CD4-positive, alpha-beta T cell (primary cell): ENCODE measurements around the gene OIT3. TPM values are rescaled to one million over a fixed set of nuclear protein-coding genes. Genes with fewer than 3 reads are reported as not detected.

Source experiments
- ATAC-seq: fragments of 200-7000 bp; cut with Tn5 transposase; one replicate; pipeline ENCODE4 v1.10.0; 2022; ENCODE audit warnings: mild to moderate bottlenecking; ENCODE audit not compliant: poor library complexity
- CTCF ChIA-PET: fragments of 350-600 bp; sonication (Branson Sonifier 250); formaldehyde crosslinking; loops from one replicate; lab custom pipeline; 2021; ENCODE audit warnings: antibody characterized with exemption, inconsistent platforms; lab: Charles Lee
- POLR2A ChIA-PET: fragments of 350-600 bp; sonication (Branson Sonifier 250); formaldehyde crosslinking; loops from one replicate; lab custom pipeline; 2021; ENCODE audit warnings: antibody characterized with exemption, inconsistent platforms; lab: Charles Lee
- DNase-seq, 14 experiments: peaks; one replicate each; pipeline ENCODE4 v3.0.0-alpha.2; 2013 to 2020; ENCODE audit warnings: mixed read lengths in 2 of 14
- H3K27ac ChIP-seq, 2 donors: one replicate each; pipeline versions ENCODE4 v1.5.1 to v1.7.0; 2013; ENCODE audit warnings: low read length in 2 of 2, low read depth in 1 of 2, mild to moderate bottlenecking in 1 of 2
- H3K27me3 ChIP-seq, 2 experiments: 1 replicate in 1 of 2; 2 replicates in 1 of 2; pipeline versions ENCODE4 v1.6.1 to v1.7.0; 2013; ENCODE audit warnings: low read length in 2 of 2, control low read depth in 1 of 2, mild to moderate bottlenecking in 1 of 2, moderate library complexity in 1 of 2; ENCODE audit not compliant: insufficient read depth in 2 of 2, control insufficient read depth in 1 of 2
- H3K36me3 ChIP-seq: one replicate; pipeline ENCODE4 v1.6.1; 2013; ENCODE audit warnings: low read length, control low read depth; ENCODE audit not compliant: insufficient read depth
- H3K4me1 ChIP-seq: one replicate; pipeline ENCODE4 v1.6.1; 2013; ENCODE audit warnings: low read length, control low read depth; ENCODE audit not compliant: insufficient read depth
- H3K4me3 ChIP-seq: one replicate; pipeline ENCODE4 v1.5.1; 2013; ENCODE audit warnings: mild to moderate bottlenecking, low read length, moderate library complexity
- H3K9me3 ChIP-seq, 2 experiments: 1 replicate in 1 of 2; 2 replicates in 1 of 2; pipeline versions ENCODE4 v1.6.1 to v1.7.0; 2013; ENCODE audit warnings: low read length in 2 of 2, mild to moderate bottlenecking in 2 of 2, control low read depth in 1 of 2, moderate library complexity in 1 of 2; ENCODE audit not compliant: control insufficient read depth in 1 of 2, insufficient read depth in 1 of 2
- H3K27ac Mint-ChIP-seq: one replicate; pipeline ENCODE4 v1.8.0; 2020; ENCODE audit warnings: mixed read lengths
- H3K27me3 Mint-ChIP-seq: one replicate; pipeline ENCODE4 v1.8.0; 2021; ENCODE audit warnings: mixed read lengths
- H3K36me3 Mint-ChIP-seq: one replicate; pipeline ENCODE4 v1.8.0; 2021; ENCODE audit warnings: low read depth, mixed read lengths
- H3K4me1 Mint-ChIP-seq: one replicate; pipeline ENCODE4 v1.8.0; 2021; ENCODE audit warnings: low read depth, mixed read lengths
- H3K4me3 Mint-ChIP-seq: one replicate; pipeline ENCODE4 v1.8.0; 2020; ENCODE audit warnings: mild to moderate bottlenecking, mixed read lengths
- H3K9me3 Mint-ChIP-seq: one replicate; pipeline ENCODE4 v1.8.0; 2020; ENCODE audit warnings: mixed read lengths
- CTCF ChIP-seq: fragments of 200-600 bp; IDR thresholded peaks from one replicate; pipeline ENCODE4 v1.8.0; 2022; ENCODE audit warnings: antibody characterized with exemption, mild to moderate bottlenecking
- intact Hi-C, 2 experiments: fragments of 100-400 bp; cut with DNase I in 1 of 2; cut with micrococcal nuclease in 1 of 2; formaldehyde crosslinking; loops; one replicate each; pipeline versions ENCODE4 v1.15.1 to v1.9.0; 2023 to 2025; cut with DNase I, micrococcal nuclease
- total RNA-seq, 174 experiments: library from RNA in 2 of 174; stranded (reverse) in 2 of 174; gene quantifications; one replicate each; pipeline ENCODE4 v1.2.3 and lab custom pipeline; 2021 to 2026

The OIT3 gene
- total RNA-seq, 2 experiments from 2014 or later = not detected

GRCh38 chr10:72954230-72954595 is 60.7 kb downstream of the OIT3 start:
- Mint-ChIP-seq H3K36me3 (no peaks in the 10 kb centered on the region), H3K4me1 (no peaks in the 10 kb centered on the region), H3K27ac (no peak overlapping the region), H3K4me3 (no peak overlapping the region), H3K9me3 (no peaks in the 10 kb centered on the region), H3K27me3 (peaks cover 18% of the 10 kb centered on the region)
- no peak for ATAC-seq
- Histone ChIP-seq H3K36me3 (no peaks in the 10 kb centered on the region), H3K9me3 (no peaks in the 10 kb centered on the region), H3K4me3 (no peak overlapping the region), H3K4me1 (no peaks in the 10 kb centered on the region), H3K27ac (no peak overlapping the region), H3K27me3 (peaks cover 0 to 2% of the 10 kb centered on the region in 2 experiments)
- DNase-seq = no peak
- CTCF ChIA-PET = no interaction called here
- intact Hi-C loops = no loop called here
- POLR2A ChIA-PET = no interaction called here
- no peak for TF ChIP-seq CTCF

GRCh38 chr10:72954596-72955554 is 61.3 kb downstream of the OIT3 start, which contains the start of gene PLA2G12B:
Gene PLA2G12B (minus strand): TSS chr10:72954806. CDS start chr10:72954685, 121 bp downstream.
- Histone ChIP-seq H3K4me1 (no peaks in the 10 kb centered on the region), H3K27me3 (peaks cover 0 to 2% of the 10 kb centered on the region in 2 experiments), H3K36me3 (no peaks in the 10 kb centered on the region), H3K9me3 (no peaks in the 10 kb centered on the region), H3K4me3 (no peak within 1 kb of the TSS), H3K27ac (no peak within 1 kb of the TSS)
- H3K36me3 Mint-ChIP-seq = no peaks in the 10 kb centered on the region
- H3K27me3 Mint-ChIP-seq = peaks cover 21% of the 10 kb centered on the region
- intact Hi-C loops = loop anchor here in 1 of 2 experiments (5.0 kb wide), 1 partner anchor 918 kb away; no protein-coding TSS in a partner anchor
- no peak for TF ChIP-seq CTCF
- ChIA-PET POLR2A (interaction anchor here (0.6 to 0.7 kb wide), 2 partner anchors 258 to 1435 kb away, joined by 3 read pairs; no protein-coding TSS in a partner anchor), CTCF (no interaction called here)
- no peak within 1 kb of the TSS for H3K27ac Mint-ChIP-seq
- no peak within 1 kb of the TSS for H3K4me3 Mint-ChIP-seq
- DNase-seq = no peak
- no peak for ATAC-seq
- no peaks in the 10 kb centered on the region for H3K9me3 Mint-ChIP-seq
- no peaks in the 10 kb centered on the region for H3K4me1 Mint-ChIP-seq

- no peaks in the 10 kb centered on the region for H3K4me1 ChIP-seq
- H3K4me3 ChIP-seq = no peak overlapping the region
- no peak for ATAC-seq
- H3K27ac Mint-ChIP-seq = no peak overlapping the region
- no peak for TF ChIP-seq CTCF
- peaks cover 23% of the 10 kb centered on the region for H3K27me3 Mint-ChIP-seq
- peaks cover 0 to 2% of the 10 kb centered on the region in 2 experiments for H3K27me3 ChIP-seq
- intact Hi-C loops = loop anchor here in 1 of 2 experiments (5.0 kb wide), 1 partner anchor 919 kb away; no protein-coding TSS in a partner anchor
- ChIA-PET CTCF (interaction anchor here (1.2 kb wide), 1 partner anchor 11 kb away, joined by 3 read pairs; no protein-coding TSS in a partner anchor), POLR2A (no interaction called here)
- no peaks in the 10 kb centered on the region for H3K9me3 Mint-ChIP-seq
- H3K9me3 ChIP-seq = no peaks in the 10 kb centered on the region
- H3K36me3 Mint-ChIP-seq = no peaks in the 10 kb centered on the region
- H3K4me3 Mint-ChIP-seq = no peak overlapping the region
- no peak overlapping the region for H3K27ac ChIP-seq
- H3K36me3 ChIP-seq = no peaks in the 10 kb centered on the region
- H3K4me1 Mint-ChIP-seq = no peaks in the 10 kb centered on the region
- no peak for DNase-seq
Observed at GRCh38 chr10:72956001-72956400, 62.5 kb downstream of the OIT3 start.
